IMR-90 (cell line): ENCODE measurements around the gene ERMP1. TPM values are rescaled to one million over a fixed set of nuclear protein-coding genes. Genes with fewer than 3 reads are reported as not detected.

Experiments used
- ATAC-seq: fragments of 200-7000 bp; cut with Tn5 transposase; 2 replicates; pipeline ENCODE4 v1.9.1; 2020; ENCODE audit warnings: low read depth, mild to moderate bottlenecking, moderate library complexity
- BruUV-seq: library from RNA; stranded (reverse); fragments of 400-500 nt; replicated peaks from 2 replicates; lab custom pipeline; 2021; lab: Mats Ljungman, UMichigan
- CTCF ChIA-PET: fragments of 300-600 bp; formaldehyde crosslinking; extraction: SDS; loops from one replicate; lab custom pipeline; 2021; ENCODE audit warnings: antibody characterized with exemption; lab: Yijun Ruan, JAX
- POLR2A ChIA-PET: fragments of 300-600 bp; sonication (Branson Sonifier 250); formaldehyde crosslinking; loops from one replicate; lab custom pipeline; 2022; ENCODE audit warnings: antibody characterized with exemption; ENCODE audit not compliant: unreplicated experiment; lab: Charles Lee
- DNase-seq: peaks from one replicate; pipeline ENCODE4 v3.0.0; 2013
- H2AFZ ChIP-seq: replicated peaks from 2 replicates; pipeline ENCODE3; 2013; ENCODE audit warnings: low read length, mild to moderate bottlenecking; ENCODE audit not compliant: poor library complexity
- H2AK5ac ChIP-seq: 2 replicates; pipeline ENCODE4 v1.6.1; 2013; ENCODE audit warnings: low read depth, low read length, inconsistent platforms
- H2AK9ac ChIP-seq: replicated peaks from 2 replicates; pipeline ENCODE3; 2013; ENCODE audit warnings: mild to moderate bottlenecking, low read depth, low read length, moderate library complexity; ENCODE audit not compliant: poor library complexity
- H2BK120ac ChIP-seq: 2 replicates; pipeline ENCODE4 v1.6.1; 2013; ENCODE audit warnings: low read depth, low read length, inconsistent platforms
- H2BK15ac ChIP-seq: 3 replicates; pipeline ENCODE4 v1.6.1; 2013; ENCODE audit warnings: low read depth, low read length, inconsistent platforms
- H2BK20ac ChIP-seq: 2 replicates; pipeline ENCODE4 v1.6.1; 2013; ENCODE audit warnings: low read depth, mild to moderate bottlenecking, inconsistent platforms, low read length, moderate library complexity
- H2BK5ac ChIP-seq: 2 replicates; pipeline ENCODE4 v1.6.1; 2013; ENCODE audit warnings: mild to moderate bottlenecking, low read depth, low read length, inconsistent platforms; ENCODE audit not compliant: poor library complexity, severe bottlenecking
- H3K14ac ChIP-seq: replicated peaks from 2 replicates; pipeline ENCODE4 v1.6.1; 2013; ENCODE audit warnings: low read depth, low read length, inconsistent platforms
- H3K18ac ChIP-seq: 2 replicates; pipeline ENCODE4 v1.6.1; 2013; ENCODE audit warnings: low read depth, low read length, control low read depth
- H3K23ac ChIP-seq: 2 replicates; pipeline ENCODE4 v1.6.1; 2013; ENCODE audit warnings: low read depth, low read length, inconsistent platforms
- H3K27ac ChIP-seq: 2 replicates; pipeline ENCODE4 v1.5.1; 2013; ENCODE audit warnings: mild to moderate bottlenecking, control low read depth, low read length; ENCODE audit not compliant: insufficient read depth
- H3K27me3 ChIP-seq: 2 replicates; pipeline ENCODE4 v1.6.1; 2013; ENCODE audit warnings: low read length; ENCODE audit not compliant: control insufficient read depth, insufficient read depth
- H3K36me3 ChIP-seq: 2 replicates; pipeline ENCODE4 v1.6.1; 2013; ENCODE audit warnings: low read length, mixed read lengths; ENCODE audit not compliant: control insufficient read depth, insufficient read depth
- H3K4ac ChIP-seq: 2 replicates; pipeline ENCODE4 v1.6.1; 2013; ENCODE audit warnings: low read depth, low read length, inconsistent platforms
- H3K4me1 ChIP-seq: 2 replicates; pipeline ENCODE4 v1.6.1; 2013; ENCODE audit warnings: low read length, mixed read lengths; ENCODE audit not compliant: control insufficient read depth, insufficient read depth
- H3K4me2 ChIP-seq: 2 replicates; pipeline ENCODE4 v1.6.1; 2013; ENCODE audit warnings: low read depth, mild to moderate bottlenecking, control low read depth, low read length, moderate library complexity
- H3K4me3 ChIP-seq: 2 replicates; pipeline ENCODE4 v1.5.1; 2013; ENCODE audit warnings: low read depth, mild to moderate bottlenecking, control low read depth, low read length, moderate library complexity; ENCODE audit not compliant: insufficient read depth
- H3K56ac ChIP-seq: 2 replicates; pipeline ENCODE4 v1.6.1; 2013; ENCODE audit warnings: low read length, inconsistent platforms; ENCODE audit not compliant: insufficient read depth; ENCODE audit errors: extremely low read depth
- H3K79me1 ChIP-seq, 2 experiments: 2 replicates each; pipeline ENCODE4 v1.6.1; 2013; ENCODE audit warnings: low read length in 2 of 2, inconsistent platforms in 1 of 2, low read depth in 1 of 2
- H3K9ac ChIP-seq: 2 replicates; pipeline ENCODE4 v1.6.1; 2013; ENCODE audit warnings: low read depth, low read length, control low read depth
- H3K9me1 ChIP-seq: 2 replicates; pipeline ENCODE4 v1.6.1; 2013; ENCODE audit warnings: low read length, inconsistent platforms; ENCODE audit not compliant: insufficient read depth
- H3K9me3 ChIP-seq: 2 replicates; pipeline ENCODE4 v1.6.1; 2013; ENCODE audit warnings: low read length; ENCODE audit not compliant: control insufficient read depth, insufficient read depth
- H4K20me1 ChIP-seq: 2 replicates; pipeline ENCODE4 v1.6.1; 2013; ENCODE audit warnings: low read length, inconsistent platforms; ENCODE audit not compliant: insufficient read depth
- H4K5ac ChIP-seq: 2 replicates; pipeline ENCODE4 v1.6.1; 2013; ENCODE audit warnings: mild to moderate bottlenecking, low read depth, low read length, control low read depth
- H4K8ac ChIP-seq, 2 experiments: 2 replicates each; pipeline ENCODE4 v1.6.1; 2013; ENCODE audit warnings: low read depth in 2 of 2, low read length in 2 of 2, control low read depth in 1 of 2, inconsistent platforms in 1 of 2
- H4K91ac ChIP-seq: 2 replicates; pipeline ENCODE4 v1.6.1; 2013; ENCODE audit warnings: low read depth, low read length, inconsistent platforms; ENCODE audit not compliant: insufficient read depth
- CHD1 ChIP-seq: IDR thresholded peaks from 2 replicates; pipeline ENCODE4 v1.6.1; 2012; ENCODE audit warnings: low read depth, low read length, improper control_type of control experiment
- ELK1 ChIP-seq: fragments of 150-350 bp; IDR thresholded peaks from 2 replicates; pipeline ENCODE4 v1.6.1; 2016; ENCODE audit warnings: low read depth, mild to moderate bottlenecking, low read length, moderate library complexity, borderline replicate concordance
- MAFK ChIP-seq: IDR thresholded peaks from 2 replicates; pipeline ENCODE4 v1.6.1; 2012; ENCODE audit warnings: low read depth, low read length, improper control_type of control experiment
- NFE2L2 ChIP-seq: fragments of 150-350 bp; IDR thresholded peaks from 2 replicates; pipeline ENCODE4 v1.6.1; 2016; ENCODE audit warnings: low read depth, mild to moderate bottlenecking, low read length
- POLR2A ChIP-seq: IDR thresholded peaks from 2 replicates; pipeline ENCODE4 v1.6.1; 2012; ENCODE audit warnings: mild to moderate bottlenecking, low read depth, low read length
- RAD21 ChIP-seq: IDR thresholded peaks from 2 replicates; pipeline ENCODE4 v1.6.1; 2012; ENCODE audit warnings: low read length, improper control_type of control experiment
- RCOR1 ChIP-seq: IDR thresholded peaks from 2 replicates; pipeline ENCODE4 v1.6.1; 2012; ENCODE audit warnings: mild to moderate bottlenecking, low read length, improper control_type of control experiment; ENCODE audit not compliant: insufficient replicate concordance
- RFX5 ChIP-seq: IDR thresholded peaks from 2 replicates; pipeline ENCODE4 v1.8.0; 2012; ENCODE audit warnings: low read depth, mild to moderate bottlenecking, low read length, moderate library complexity
- SMC3 ChIP-seq: fragments of 150-350 bp; IDR thresholded peaks from 2 replicates; pipeline ENCODE4 v1.6.1; 2016; ENCODE audit warnings: low read depth, mild to moderate bottlenecking, antibody characterized with exemption, low read length, moderate library complexity
- WGBS, 2 experiments: methylation state at CpG; one replicate each; pipeline versions ENCODE4 v1.1.5 to v1.1.7; 2013; ENCODE audit warnings: missing lambda C conversion rate in 2 of 2; ENCODE audit not compliant: insufficient read length in 1 of 2; ENCODE audit errors: extremely low coverage in 2 of 2; 5-methylcytosine and 5-hydroxymethylcytosine counted together
- dilution Hi-C: fragments of 300-500 bp; cut with HindIII; formaldehyde crosslinking; loops from one replicate; pipeline ENCODE4 v1.14.3; 2018; ENCODE audit warnings: low sequenced_read_pairs; ENCODE audit not compliant: unreplicated experiment
- in situ Hi-C: fragments of 300-500 bp; cut with MboI; formaldehyde crosslinking; loops from 3 replicates; pipeline ENCODE4 v1.14.3; 2019; ENCODE audit warnings: low sequenced_read_pairs, inconsistent platforms, mixed read lengths
- intact Hi-C: fragments of 100-400 bp; cut with micrococcal nuclease; formaldehyde crosslinking; loops from 2 replicates; pipeline ENCODE4 v1.10.0; 2022
- polyA plus RNA-seq, 3 experiments: library from polyadenylated mRNA; depleted of rRNA; stranded (reverse); fragments of >200 nt; gene quantifications; 2 replicates each; pipeline ENCODE4 v1.2.3, GENCODE V29; 2012; ENCODE audit warnings: low replicate concordance in 1 of 3
- total RNA-seq: library from RNA; depleted of rRNA; stranded (reverse); fragments of >200 nt; gene quantifications from 2 replicates; pipeline ENCODE4 v1.2.3, GENCODE V29; 2012

ERMP1 gene
- total and polyA plus RNA-seq, 2 of the 4 experiments (the other 2 are of a cell fraction) = 2.2 to 4.7 TPM

GRCh38 chr9:5825895-5826622 lies 6.9 kb downstream of the ERMP1 start:
- H2BK15ac ChIP-seq = no peak overlapping the region
- no peaks in the 10 kb centered on the region for H4K20me1 ChIP-seq
- H3K4me2 ChIP-seq = no peak overlapping the region
- dilution Hi-C loops (no loop called here), intact Hi-C loops (no loop called here), in situ Hi-C loops (no loop called here)
- no peak overlapping the region for H2AK5ac ChIP-seq
- no peak for DNase-seq
- H3K4me3 ChIP-seq = no peak overlapping the region
- no peak overlapping the region for H3K27ac ChIP-seq
- ATAC-seq = no peak
- H3K18ac ChIP-seq = no peak overlapping the region
- H3K4me1 ChIP-seq = no peaks in the 10 kb centered on the region
- peaks cover 1% of the 10 kb centered on the region for H3K36me3 ChIP-seq
- H3K23ac ChIP-seq = no peak overlapping the region
- no peaks in the 10 kb centered on the region for H3K79me1 ChIP-seq
- H4K5ac ChIP-seq = no peak overlapping the region
- TF ChIP-seq MAFK = no peak
- no peak for TF ChIP-seq CHD1
- TF ChIP-seq POLR2A = no peak
- no peak for TF ChIP-seq RAD21
- TF ChIP-seq SMC3 = no peak
- TF ChIP-seq RCOR1 = no peak
- no peak for TF ChIP-seq ELK1
- TF ChIP-seq NFE2L2 = no peak
- TF ChIP-seq RFX5 = no peak
- no peaks in the 10 kb centered on the region for H3K9me3 ChIP-seq
- H4K8ac ChIP-seq = no peak overlapping the region
- no peak overlapping the region for H3K9ac ChIP-seq
- H3K14ac ChIP-seq = no peak overlapping the region
- H3K27me3 ChIP-seq = no peaks in the 10 kb centered on the region
- no peaks in the 10 kb centered on the region; the same call in 1 of the 2 replicates for H3K9me1 ChIP-seq
- ChIA-PET POLR2A (interaction anchor here (0.5 kb wide), 1 partner anchor 28 kb away, joined by 6 read pairs; no protein-coding TSS in a partner anchor), CTCF (interaction anchor here (0.7 kb wide), 1 partner anchor 16 kb away, joined by 3 read pairs; no protein-coding TSS in a partner anchor)
- H2AK9ac ChIP-seq = no peak overlapping the region
- no CpG with 5 or more reads among the region's 2 CpGs for WGBS, 2 experiments
- BruUV-seq = no TSS peak
- H2BK5ac ChIP-seq = no peak overlapping the region
- H2BK120ac ChIP-seq = no peak overlapping the region
- H4K91ac ChIP-seq = no peak overlapping the region
- no peak overlapping the region for H3K4ac ChIP-seq
- H2BK20ac ChIP-seq = no peak overlapping the region
- H2AFZ ChIP-seq = no peak overlapping the region
- no peak overlapping the region for H3K56ac ChIP-seq
